Esophagus muscularis mucosa (tissue), 4 donors: ENCODE data around the gene GRID2.

Source experiments
- CTCF ChIP-seq, 3 experiments: fragments of 200-600 bp in 2 of 3; fragments of 450-650 bp in 1 of 3; sonication (generic) in 2 of 3; IDR thresholded peaks; one replicate each; pipeline ENCODE4 v1.5.1; 2017 to 2019; ENCODE audit warnings: antibody characterized with exemption in 3 of 3, mild to moderate bottlenecking in 2 of 3, moderate library complexity in 1 of 3
- EP300 ChIP-seq: sonication (generic); formaldehyde crosslinking; IDR thresholded peaks from one replicate; pipeline ENCODE4 v1.6.1; 2017; ENCODE audit warnings: antibody characterized with exemption
- POLR2A ChIP-seq: fragments of 450-650 bp; IDR thresholded peaks from one replicate; pipeline ENCODE4 v1.6.1; 2017; ENCODE audit warnings: antibody characterized with exemption, moderate library complexity, mild to moderate bottlenecking, low read depth
- POLR2AphosphoS5 ChIP-seq, 2 donors: sonication (generic); formaldehyde crosslinking; IDR thresholded peaks; one replicate each; pipeline ENCODE4 v1.6.1; 2017; ENCODE audit warnings: antibody characterized with exemption in 2 of 2

- TF ChIP-seq CTCF (IDR thresholded peaks at IDR 0.05) = no peak
- no peak for TF ChIP-seq POLR2AphosphoS5 (IDR thresholded peaks at IDR 0.05)
- TF ChIP-seq POLR2A = no peak
- TF ChIP-seq EP300 = no peak
Observed at GRCh38 chr4:92506933-92507332, 203.2 kb downstream of the GRID2 start.
